NB4 (cell line): Measurements from ENCODE around the gene TMEM72.

Source experiments
- DNase-seq: peaks from one replicate; pipeline ENCODE4 v3.0.0; 2010; ENCODE audit warnings: low read depth
- H3K4me3 ChIP-seq: one replicate; pipeline ENCODE4 v1.5.1; 2011; ENCODE audit warnings: mild to moderate bottlenecking, low read depth, low read length, moderate library complexity
- CTCF ChIP-seq: IDR thresholded peaks from one replicate; pipeline ENCODE4 v1.5.1; 2012; ENCODE audit warnings: low read depth, low read length
- MAX ChIP-seq: IDR thresholded peaks from 2 replicates; pipeline ENCODE4 v1.6.1; 2011; ENCODE audit warnings: low read depth, low read length
- MYC ChIP-seq: IDR thresholded peaks from 2 replicates; pipeline ENCODE4 v1.6.1; 2011; ENCODE audit warnings: low read depth, low read length
- POLR2A ChIP-seq: IDR thresholded peaks from 2 replicates; pipeline ENCODE4 v1.6.1; 2011; ENCODE audit warnings: mild to moderate bottlenecking; ENCODE audit not compliant: insufficient read length; ENCODE audit errors: extremely low read depth

The TMEM72 gene

GRCh38 chr10:44974082-44974627 is 63.0 kb downstream of the TMEM72 start:
- TF ChIP-seq MYC (no peak), MAX (no peak)
- peak; percentile 49 for DNase-seq
- no peak overlapping the region for H3K4me3 ChIP-seq

- TF ChIP-seq POLR2A = peak; percentile 17
- no peak for TF ChIP-seq MYC
- TF ChIP-seq MAX = no peak
- peak; percentile 74 for TF ChIP-seq CTCF
- DNase-seq = peak; percentile 78
- no peak overlapping the region for H3K4me3 ChIP-seq
Measured at GRCh38 chr10:44974628-44975430, 63.7 kb downstream of the TMEM72 start.

- TF ChIP-seq CTCF = no peak
- TF ChIP-seq MYC = no peak
- TF ChIP-seq MAX = no peak
- no peak for TF ChIP-seq POLR2A
- H3K4me3 ChIP-seq = no peak overlapping the region
- peak; percentile 58 for DNase-seq
Measured at GRCh38 chr10:44975431-44976331, 64.5 kb downstream of the TMEM72 start.

GRCh38 chr10:44976352-44977198 is 65.4 kb downstream of the TMEM72 start:
- TF ChIP-seq MYC = no peak
- no peak for TF ChIP-seq CTCF
- TF ChIP-seq MAX = no peak
- TF ChIP-seq POLR2A = no peak
- H3K4me3 ChIP-seq = no peak overlapping the region
- no peak for DNase-seq

- no peak for TF ChIP-seq POLR2A
- TF ChIP-seq CTCF = no peak
- TF ChIP-seq MYC = no peak
- no peak for TF ChIP-seq MAX
- no peak for DNase-seq
- no peak overlapping the region for H3K4me3 ChIP-seq
Measured at GRCh38 chr10:44977287-44978212, 66.4 kb downstream of the TMEM72 start.
